Frontal cortex (tissue), 4 donors: Measurements from ENCODE around the gene AKAP3. TPM values are rescaled to one million over a fixed set of nuclear protein-coding genes. Genes with fewer than 3 reads are reported as not detected.

Source experiments
- DNase-seq, 2 donors: peaks; one replicate each; pipeline ENCODE4 v3.0.0; 2012; ENCODE audit warnings: low spot score in 2 of 2
- FAIRE-seq: peaks from 2 replicates; lab custom pipeline; 2012; peaks lifted over from hg19 to GRCh38; lab: Jason Lieb, UNC
- total RNA-seq: library from RNA; depleted of rRNA; stranded (reverse); fragments of >200 nt; gene quantifications from one replicate; pipeline ENCODE4 v1.2.3, GENCODE V29; 2014
- donor health status: control.
- donor health status: control.
- donor health status: control.

Gene AKAP3
- 4.1 TPM for total RNA-seq

GRCh38 chr12:4648501-4649357 lies at the start of gene AKAP3, which contains the start of gene NDUFA9:
Gene AKAP3, minus strand, starts transcription at chr12:4649051. Its CDS starts 10,855 bp downstream, at chr12:4638196.
Gene NDUFA9, plus strand, starts transcription at chr12:4649114. Its CDS starts 13 bp downstream, at chr12:4649127.
- DNase-seq: peak; percentile 39 to 53
- no peak for FAIRE-seq

GRCh38 chr12:4690760-4691159 lies 41.9 kb upstream of the AKAP3 start:
- FAIRE-seq: no peak
- no peak for DNase-seq

DNA sequence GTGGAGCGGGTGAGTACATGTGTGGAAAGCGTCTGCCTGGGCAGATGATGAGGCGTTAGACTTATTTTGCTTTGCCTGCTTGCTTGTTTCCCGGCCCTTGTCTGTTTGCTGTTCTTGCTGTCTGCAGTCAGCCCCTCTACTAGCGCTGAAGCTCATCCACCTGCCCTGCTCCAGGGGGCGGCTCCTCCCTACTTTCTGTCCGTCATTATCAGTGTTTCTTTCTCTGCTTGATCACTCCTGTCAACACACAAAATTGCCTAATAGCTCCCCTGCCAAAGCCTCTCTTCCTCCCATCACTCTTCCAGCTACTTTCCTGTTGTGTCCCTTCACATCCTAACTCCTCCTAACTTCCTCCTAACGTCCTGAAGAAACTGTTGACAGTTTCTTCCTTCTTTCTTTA lies 36.5 kb upstream of the AKAP3 start:
- FAIRE-seq (no peak), DNase-seq (no peak)

GRCh38 chr12:4681732-4682131 lies 32.9 kb upstream of the AKAP3 start:
- no peak for DNase-seq
- peak; percentile 96 for FAIRE-seq

DNA sequence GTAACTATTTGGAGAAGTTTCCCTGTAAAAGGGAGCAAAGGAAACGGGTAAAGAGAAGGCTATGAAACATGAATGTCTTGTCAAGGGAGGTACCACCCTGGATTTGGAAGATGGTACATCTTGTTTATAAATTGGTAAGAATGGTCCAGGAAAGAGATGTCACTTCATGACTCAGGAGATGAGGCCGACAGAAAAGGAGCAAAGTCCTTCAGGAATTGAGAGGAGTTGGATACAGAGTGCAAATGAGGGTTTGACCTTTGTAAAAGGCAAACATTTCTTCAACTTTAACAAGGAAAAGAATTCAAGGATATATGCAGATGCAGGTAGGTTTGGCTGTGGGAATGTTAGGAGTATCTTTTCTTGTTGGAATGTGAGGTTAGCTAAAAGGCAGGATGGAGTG lies 30.9 kb upstream of the AKAP3 start:
- no peak for DNase-seq
- no peak for FAIRE-seq

DNA sequence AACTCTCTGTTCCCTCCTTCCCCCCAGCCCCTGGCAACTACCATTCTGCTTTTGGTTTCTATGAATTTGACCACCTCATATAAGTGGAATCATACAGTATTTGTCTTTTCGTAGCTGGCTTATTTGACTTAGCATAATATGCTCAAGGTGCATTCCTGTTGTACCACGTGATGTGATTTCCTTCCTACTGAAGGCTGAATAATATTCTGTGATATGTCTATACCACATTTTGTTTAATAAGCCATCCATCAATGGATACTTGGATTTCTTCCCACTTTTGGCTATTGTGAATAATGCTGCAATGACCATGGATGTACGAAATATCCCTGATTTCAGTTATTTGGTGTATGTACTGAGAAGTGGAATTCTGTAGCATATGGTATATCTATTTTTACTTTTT lies 16.4 kb upstream of the AKAP3 start:
- DNase-seq (no peak), FAIRE-seq (no peak)

GRCh38 chr12:4663971-4664505 lies 15.2 kb upstream of the AKAP3 start:
- FAIRE-seq: no peak

DNA sequence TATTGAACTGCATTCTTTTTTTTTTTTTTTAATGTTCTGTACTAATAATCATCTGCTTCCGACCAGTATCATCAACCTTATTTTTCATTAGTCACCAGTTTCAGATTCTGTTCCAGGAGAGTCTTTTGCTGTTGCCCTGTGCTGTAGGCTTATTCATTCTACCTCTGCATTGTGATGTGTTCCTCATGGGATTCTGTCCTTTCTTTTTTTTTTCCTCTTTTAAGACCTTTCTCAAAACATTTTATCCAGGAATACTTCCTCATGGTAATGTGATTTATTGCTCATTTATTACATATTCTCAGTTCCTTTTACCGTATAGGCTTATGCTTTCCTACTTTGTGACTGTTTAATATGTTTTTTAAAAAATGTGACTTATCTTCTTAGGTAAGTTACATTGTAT lies 4.8 kb upstream of the AKAP3 start:
- no peak for FAIRE-seq
- DNase-seq: no peak

More at GRCh38 chr12:4663971-4664505, 15.2 kb upstream of the AKAP3 start:
- DNase-seq: no peak

DNA sequence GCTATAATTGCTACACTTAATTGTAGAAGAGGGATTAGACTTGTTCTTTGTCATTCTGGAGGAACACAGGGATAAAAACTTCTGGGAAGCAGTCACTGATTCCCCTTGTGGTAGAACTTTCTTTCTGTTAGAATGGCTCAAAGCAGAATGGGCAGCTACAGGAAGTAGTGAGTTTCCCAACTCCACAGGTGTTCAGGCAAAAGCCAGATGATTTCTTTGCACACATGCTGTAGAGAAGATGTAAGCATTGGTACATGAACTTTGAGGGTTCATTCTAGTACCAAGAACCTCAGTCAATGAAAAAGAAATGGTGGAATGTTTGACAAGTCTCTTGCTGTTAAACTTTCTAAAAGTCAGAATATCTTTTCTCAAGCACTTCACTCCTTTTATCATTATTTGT lies 4.4 kb upstream of the AKAP3 start:
- FAIRE-seq (no peak), DNase-seq (no peak)

DNA sequence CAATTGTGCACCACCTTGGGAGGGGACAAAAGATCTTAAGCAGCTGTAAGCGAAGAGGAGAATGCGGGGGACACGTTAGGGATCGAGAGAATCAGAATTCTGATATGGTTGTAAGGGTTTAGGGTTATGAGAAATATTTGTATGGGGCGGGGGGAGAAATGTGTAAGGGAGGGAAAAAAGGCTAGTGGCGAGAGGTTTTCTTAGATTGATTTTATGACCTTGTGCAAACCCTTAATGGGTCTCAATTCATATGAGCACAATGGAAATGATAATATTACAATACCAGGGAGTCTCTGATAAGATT lies 459 bp upstream of the AKAP3 start:
- FAIRE-seq: no peak

GRCh38 chr12:4648104-4648500 lies 749 bp downstream of the AKAP3 start:
- no peak for FAIRE-seq
- DNase-seq: no peak

More for the DNA sequence above, 459 bp upstream of the AKAP3 start:
- no peak for DNase-seq

GRCh38 chr12:4645023-4645422 lies 3.8 kb downstream of the AKAP3 start:
- FAIRE-seq: no peak
- no peak for DNase-seq

DNA sequence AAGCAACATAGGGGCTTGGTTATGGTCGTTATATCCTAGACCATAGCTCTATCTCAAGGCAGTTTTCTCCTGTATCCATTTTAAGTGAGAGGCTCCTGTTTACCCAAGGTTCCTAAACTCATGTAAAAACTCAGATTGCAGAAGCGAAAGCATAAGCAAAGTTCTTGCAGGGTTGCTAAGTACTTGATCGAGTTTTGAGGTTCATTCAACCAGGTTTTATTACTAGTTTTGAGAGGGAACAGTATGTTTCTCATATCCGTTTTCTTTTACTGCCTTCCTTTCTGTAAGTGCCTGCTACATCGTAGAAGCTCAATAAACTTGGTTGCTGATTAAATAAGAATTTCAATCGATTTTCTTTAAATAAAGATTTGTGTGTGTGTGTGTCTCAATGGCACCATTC lies 5.1 kb downstream of the AKAP3 start:
- FAIRE-seq (no peak), DNase-seq (no peak)

GRCh38 chr12:4630262-4630661 lies 18.6 kb downstream of the AKAP3 start:
- DNase-seq (no peak), FAIRE-seq (no peak)

DNA sequence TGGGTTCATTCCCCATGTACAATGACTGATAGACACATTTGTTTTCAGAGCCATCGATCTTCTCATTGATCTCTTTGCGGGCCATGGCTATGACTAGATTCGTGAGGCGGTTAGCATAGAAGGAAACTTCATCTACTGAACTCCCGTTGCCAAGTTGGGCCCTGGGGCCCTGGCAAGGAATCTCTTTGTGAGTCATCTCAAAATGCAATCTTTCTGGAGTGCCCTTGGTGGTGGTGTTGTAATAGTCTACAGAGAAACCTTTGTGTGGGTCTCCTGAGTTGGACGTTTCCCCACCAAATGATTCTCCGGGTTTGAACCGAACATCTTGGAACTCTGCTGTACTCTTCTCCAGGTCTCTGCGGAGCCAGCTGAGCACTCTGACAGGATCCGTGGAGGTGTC lies 20.4 kb downstream of the AKAP3 start:
- FAIRE-seq: no peak
- DNase-seq: no peak

DNA sequence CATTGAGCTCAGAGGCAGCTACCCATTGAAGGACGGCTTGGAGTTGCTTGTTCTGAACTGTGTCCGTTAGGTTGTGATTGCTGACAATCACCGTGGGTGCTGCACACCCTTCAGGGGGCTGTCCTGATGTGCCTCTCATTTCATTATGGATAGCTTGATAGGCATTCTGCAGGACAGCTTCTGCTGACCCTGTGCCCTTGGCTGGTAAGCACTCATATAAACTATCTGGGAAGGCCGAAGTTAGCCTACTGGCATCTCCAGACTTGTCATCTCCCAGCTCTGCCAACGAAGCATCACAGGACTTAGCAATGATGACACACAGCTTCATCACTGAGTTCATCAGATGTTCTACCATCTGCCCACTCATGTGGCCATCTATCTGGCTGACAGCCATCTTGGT lies 22.3 kb downstream of the AKAP3 start:
- no peak for FAIRE-seq
- DNase-seq: no peak

GRCh38 chr12:4621511-4621910 lies 27.3 kb downstream of the AKAP3 start:
- no peak for FAIRE-seq
- DNase-seq: no peak

GRCh38 chr12:4615667-4616066 lies 33.2 kb downstream of the AKAP3 start:
- DNase-seq (no peak), FAIRE-seq (no peak)

- FAIRE-seq: no peak
Measured at GRCh38 chr12:4610481-4610880, 38.4 kb downstream of the AKAP3 start.

DNA sequence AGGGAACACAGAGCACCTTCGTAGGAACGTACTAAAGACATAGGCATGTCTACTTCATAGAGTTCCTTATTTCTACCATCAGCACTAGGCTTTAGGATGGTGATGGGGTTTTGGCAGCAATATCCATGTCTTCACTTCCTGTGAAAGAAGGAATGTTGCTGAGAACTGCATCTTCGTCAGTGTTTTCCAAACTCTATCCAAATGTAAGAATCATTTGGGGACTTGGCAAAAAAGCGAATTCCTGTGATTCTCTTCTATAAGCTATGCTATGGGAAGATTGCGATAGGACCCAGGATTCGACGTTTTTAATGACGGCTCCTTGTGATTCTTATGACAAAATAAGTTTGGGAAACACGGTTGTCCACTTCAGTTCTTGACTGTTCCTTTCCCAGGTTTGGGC lies 39.8 kb downstream of the AKAP3 start:
- FAIRE-seq (no peak), DNase-seq (no peak)

More at GRCh38 chr12:4610481-4610880, 38.4 kb downstream of the AKAP3 start:
- DNase-seq: no peak

GRCh38 chr12:4607056-4607455 lies 41.8 kb downstream of the AKAP3 start:
- no peak for FAIRE-seq
- DNase-seq: no peak
